SK-N-SH (cell line): ENCODE data around the gene GALNTL6. TPM values are rescaled to one million over a fixed set of nuclear protein-coding genes. Genes with fewer than 3 reads are reported as not detected.

ENCODE experiments used
- CTCF ChIA-PET: fragments of 300-600, 350-600 bp; formaldehyde crosslinking; extraction: SDS; loops from one replicate; lab custom pipeline; 2021; lab: Yijun Ruan, JAX
- POLR2A ChIA-PET: fragments of 350-600 bp; sonication (Branson Sonifier 250); formaldehyde crosslinking; extraction: SDS; loops from one replicate; lab custom pipeline; 2020; ENCODE audit warnings: antibody characterized with exemption, inconsistent platforms; lab: Yijun Ruan, JAX
- DNase-seq: peaks from one replicate; pipeline ENCODE4 v3.0.0; 2012
- H2AFZ ChIP-seq: fragments of 200-600 bp; sonication (generic); 2 replicates; pipeline ENCODE4 v1.8.1; 2016; ENCODE audit warnings: antibody characterized with exemption, mild to moderate bottlenecking, low read depth
- H3F3A ChIP-seq: fragments of 200-600 bp; sonication (generic); replicated peaks from 2 replicates; pipeline ENCODE3; 2016; ENCODE audit warnings: antibody characterized with exemption, mild to moderate bottlenecking; ENCODE audit not compliant: insufficient read depth
- H3K27ac ChIP-seq, 2 experiments: fragments of 200-500 bp in 1 of 2; fragments of 200-600 bp in 1 of 2; sonication (Bioruptor generic) in 1 of 2; sonication (generic), shearing (Covaris generic) in 1 of 2; 2 replicates each; pipeline versions ENCODE4 v1.5.1 to v1.6.1; 2014 to 2016; ENCODE audit warnings: low read depth in 2 of 2, inconsistent platforms in 1 of 2, low read length in 1 of 2, mild to moderate bottlenecking in 1 of 2, mixed read lengths in 1 of 2
- H3K27me3 ChIP-seq: fragments of 200-600 bp; sonication (generic), shearing (Covaris generic); 2 replicates; pipeline ENCODE4 v1.6.1; 2016; ENCODE audit warnings: mixed run types; ENCODE audit not compliant: insufficient read depth
- H3K36me3 ChIP-seq, 2 experiments: fragments of 200-500 bp in 1 of 2; fragments of 200-600 bp in 1 of 2; sonication (Bioruptor generic) in 1 of 2; sonication (generic) in 1 of 2; replicated peaks in 1 of 2; 2 replicates each; pipeline versions ENCODE3 to v1.5.1; 2014 to 2016; ENCODE audit warnings: low read length in 1 of 2, mild to moderate bottlenecking in 1 of 2; ENCODE audit not compliant: insufficient read depth in 2 of 2, control insufficient read depth in 1 of 2
- H3K4me1 ChIP-seq, 2 experiments: fragments of 200-500 bp in 1 of 2; fragments of 200-600 bp in 1 of 2; sonication (Bioruptor generic) in 1 of 2; sonication (generic), shearing (Covaris generic) in 1 of 2; 2 replicates each; pipeline versions ENCODE4 v1.5.1 to v1.6.1; 2014 to 2016; ENCODE audit warnings: low read depth in 1 of 2, low read length in 1 of 2, mixed run types in 1 of 2; ENCODE audit not compliant: insufficient read depth in 2 of 2, control insufficient read depth in 1 of 2
- H3K4me2 ChIP-seq: fragments of 200-600 bp; sonication (generic), shearing (Covaris generic); 2 replicates; pipeline ENCODE4 v1.6.1; 2017; ENCODE audit warnings: mixed run types
- H3K4me3 ChIP-seq, 2 experiments: fragments of 200-500 bp in 1 of 2; fragments of 200-600 bp in 1 of 2; sonication (Bioruptor generic) in 1 of 2; sonication (generic), shearing (Covaris generic) in 1 of 2; 2 replicates each; pipeline versions ENCODE4 v1.5.1 to v1.8.1; 2014 to 2016; ENCODE audit warnings: low read depth in 2 of 2, inconsistent platforms in 1 of 2, low read length in 1 of 2, mild to moderate bottlenecking in 1 of 2, mixed read lengths in 1 of 2, moderate library complexity in 1 of 2
- H3K79me2 ChIP-seq: fragments of 200-600 bp; sonication (generic); 2 replicates; pipeline ENCODE4 v1.8.1; 2017; ENCODE audit warnings: mild to moderate bottlenecking; ENCODE audit not compliant: insufficient read depth
- H3K9ac ChIP-seq: fragments of 200-600 bp; sonication (generic); 2 replicates; pipeline ENCODE4 v1.6.1; 2017; ENCODE audit warnings: mixed run types
- H3K9me2 ChIP-seq: fragments of 200-600 bp; sonication (generic); 2 replicates; pipeline ENCODE4 v1.6.1; 2017; ENCODE audit warnings: mixed run types
- H3K9me3 ChIP-seq: fragments of 200-600 bp; sonication (generic); 2 replicates; pipeline ENCODE4 v1.6.1; 2017; ENCODE audit warnings: mixed run types, mild to moderate bottlenecking, moderate library complexity
- H4K20me1 ChIP-seq: fragments of 200-600 bp; sonication (generic); 2 replicates; pipeline ENCODE4 v1.6.1; 2017; ENCODE audit warnings: mild to moderate bottlenecking, mixed run types; ENCODE audit not compliant: insufficient read depth
- CHD2 ChIP-seq: fragments of 150-350 bp; IDR thresholded peaks from 2 replicates; pipeline ENCODE4 v1.6.1; 2018; ENCODE audit warnings: low read length; ENCODE audit not compliant: partially characterized antibody
- ELF1 ChIP-seq: IDR thresholded peaks from 2 replicates; pipeline ENCODE4 v1.4.0; 2012
- EZH2phosphoT487 ChIP-seq: fragments of 200-600 bp; sonication (generic); IDR thresholded peaks from 2 replicates; pipeline ENCODE4 v1.6.1; 2017; ENCODE audit warnings: low read depth, mixed run types, mild to moderate bottlenecking, antibody characterized with exemption, moderate library complexity, borderline replicate concordance
- FOXJ3 ChIP-seq: sonication (generic); formaldehyde crosslinking; IDR thresholded peaks from 2 replicates; pipeline ENCODE4 v1.5.1; 2020; ENCODE audit warnings: mild to moderate bottlenecking, missing genetic modification reagents
- FOXM1 ChIP-seq: IDR thresholded peaks from 2 replicates; pipeline ENCODE4 v1.4.0; 2012; ENCODE audit warnings: low read depth, mild to moderate bottlenecking
- GABPA ChIP-seq: IDR thresholded peaks from 2 replicates; pipeline ENCODE4 v1.4.0; 2012; ENCODE audit warnings: low read depth, mild to moderate bottlenecking
- MAX ChIP-seq: IDR thresholded peaks from 2 replicates; pipeline ENCODE4 v1.4.0; 2012; ENCODE audit warnings: low read depth
- MEF2A ChIP-seq: IDR thresholded peaks from 2 replicates; pipeline ENCODE4 v1.4.0; 2012; ENCODE audit warnings: low read depth, borderline replicate concordance
- NFIC ChIP-seq: IDR thresholded peaks from 2 replicates; pipeline ENCODE4 v1.4.0; 2012; ENCODE audit warnings: borderline replicate concordance
- POLR2AphosphoS5 ChIP-seq: IDR thresholded peaks from 2 replicates; pipeline ENCODE4 v1.6.1; 2012; ENCODE audit warnings: low read depth, low read length
- RAD21 ChIP-seq: IDR thresholded peaks from 2 replicates; pipeline ENCODE4 v1.6.1; 2012; ENCODE audit warnings: mild to moderate bottlenecking, low read length
- RCOR1 ChIP-seq: fragments of 150-350 bp; IDR thresholded peaks from 2 replicates; pipeline ENCODE4 v1.6.1; 2017; ENCODE audit warnings: antibody characterized with exemption, low read length
- SIN3A ChIP-seq: IDR thresholded peaks from 2 replicates; pipeline ENCODE4 v1.6.1; 2012; ENCODE audit warnings: low read depth, mild to moderate bottlenecking, low read length, moderate library complexity, borderline replicate concordance
- SMC3 ChIP-seq: IDR thresholded peaks from 2 replicates; pipeline ENCODE4 v1.6.1; 2012; ENCODE audit warnings: low read depth, low read length, improper control_type of control experiment
- TAF1 ChIP-seq: IDR thresholded peaks from 2 replicates; pipeline ENCODE4 v1.6.1; 2012; ENCODE audit warnings: low read depth, mild to moderate bottlenecking, low read length, moderate library complexity, borderline replicate concordance
- USF1 ChIP-seq: IDR thresholded peaks from 2 replicates; pipeline ENCODE4 v1.4.0; 2012; ENCODE audit warnings: low read depth, borderline replicate concordance
- YY1 ChIP-seq: IDR thresholded peaks from 2 replicates; pipeline ENCODE4 v1.4.0; 2012; ENCODE audit warnings: low read depth, mild to moderate bottlenecking
- WGBS: methylation state at CpG from one replicate; pipeline ENCODE4 v1.1.6; 2017; ENCODE audit warnings: low lambda C conversion rate; 5-methylcytosine and 5-hydroxymethylcytosine counted together
- polyA plus RNA-seq, 3 experiments: library from polyadenylated mRNA; depleted of rRNA; stranded (reverse); fragments of >200 nt; gene quantifications; 2 replicates each; pipeline ENCODE4 v1.2.3, GENCODE V29; 2012
- TF ChIP-seq, protein P1 (sequence below): fragments of 150-350 bp; IDR thresholded peaks from 2 replicates; pipeline ENCODE4 v1.6.1; 2017; ENCODE audit warnings: antibody characterized with exemption, low read length, low read depth, borderline replicate concordance

The GALNTL6 gene
- polyA plus RNA-seq, 1 of the 3 experiments (the other 2 are of a cell fraction) = 0.07 TPM

DNA sequence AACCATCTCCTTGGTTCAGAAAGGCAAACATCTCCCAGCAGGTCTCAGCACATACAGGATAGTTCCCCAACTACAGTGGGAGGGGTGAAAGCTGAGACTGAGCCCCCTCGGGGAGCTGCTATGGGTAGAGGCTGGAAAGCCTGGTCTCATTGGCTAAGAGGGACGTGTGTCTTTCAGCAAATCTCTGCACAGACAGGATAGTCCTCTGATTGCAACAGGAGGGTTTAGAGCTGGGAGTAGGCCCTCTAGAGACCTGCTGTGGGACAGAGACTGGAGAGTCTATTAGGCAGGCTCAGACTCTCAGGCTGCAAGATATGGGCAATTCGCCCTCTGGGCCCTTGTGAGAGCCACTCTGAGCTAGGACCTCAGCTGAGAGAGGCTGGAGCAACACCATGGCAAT is 1083.8 kb downstream of the GALNTL6 start:
- no peak overlapping the region for H3K27ac ChIP-seq
- H2AFZ ChIP-seq = no peak overlapping the region
- H3F3A ChIP-seq = no peaks in the 10 kb centered on the region
- POLR2A ChIA-PET = no interaction called here
- no peak overlapping the region for H3K4me3 ChIP-seq
- CTCF ChIA-PET = interaction anchor here (0.6 kb wide), 1 partner anchor 1257 kb away, joined by 3 read pairs; no protein-coding TSS in a partner anchor
- 22% methylated on average over 1 of the region's 3 CpGs for WGBS
- no peaks in the 10 kb centered on the region for H3K9me2 ChIP-seq
- no peaks in the 10 kb centered on the region for H4K20me1 ChIP-seq
- DNase-seq = no peak
- H3K4me2 ChIP-seq = no peak overlapping the region
- H3K9me3 ChIP-seq = no peaks in the 10 kb centered on the region
- no peaks in the 10 kb centered on the region; a peak in 1 of 4 replicates for H3K4me1 ChIP-seq
- H3K79me2 ChIP-seq = no peaks in the 10 kb centered on the region
- H3K36me3 ChIP-seq = no peaks in the 10 kb centered on the region
- no peaks in the 10 kb centered on the region for H3K27me3 ChIP-seq
- H3K9ac ChIP-seq = no peak overlapping the region
- TF ChIP-seq GABPA (no peak), USF1 (no peak), FOXJ3 (CRISPR knock-in tag) (no peak), TAF1 (no peak), RAD21 (no peak), MEF2A (no peak), CHD2 (no peak), NFIC (no peak)

GRCh38 chr4:172898715-172899114 is 1085.5 kb downstream of the GALNTL6 start:
- no peak for TF ChIP-seq RCOR1
- no peak for TF ChIP-seq USF1
- no peak for TF ChIP-seq MEF2A
- no peak for TF ChIP-seq SIN3A
- TF ChIP-seq FOXM1 = no peak
- TF ChIP-seq MAX = no peak
- no peak for TF ChIP-seq ELF1
- no peak for TF ChIP-seq EZH2phosphoT487
- no peak for TF ChIP-seq SMC3
- no peak for TF ChIP-seq POLR2AphosphoS5
- TF ChIP-seq, protein P1, sequence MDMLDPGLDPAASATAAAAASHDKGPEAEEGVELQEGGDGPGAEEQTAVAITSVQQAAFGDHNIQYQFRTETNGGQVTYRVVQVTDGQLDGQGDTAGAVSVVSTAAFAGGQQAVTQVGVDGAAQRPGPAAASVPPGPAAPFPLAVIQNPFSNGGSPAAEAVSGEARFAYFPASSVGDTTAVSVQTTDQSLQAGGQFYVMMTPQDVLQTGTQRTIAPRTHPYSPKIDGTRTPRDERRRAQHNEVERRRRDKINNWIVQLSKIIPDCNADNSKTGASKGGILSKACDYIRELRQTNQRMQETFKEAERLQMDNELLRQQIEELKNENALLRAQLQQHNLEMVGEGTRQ = no peak
- TF ChIP-seq FOXJ3 (CRISPR knock-in tag) = no peak
- no peak for TF ChIP-seq YY1
- no peak overlapping the region for H3K4me3 ChIP-seq
- no peak overlapping the region for H3K9ac ChIP-seq
- H3K36me3 ChIP-seq = no peaks in the 10 kb centered on the region
- 48% methylated on average over 2 of the region's 2 CpGs for WGBS
- H2AFZ ChIP-seq = no peak overlapping the region
- CTCF ChIA-PET = no interaction called here
- no peak overlapping the region for H3K4me2 ChIP-seq
- no peaks in the 10 kb centered on the region for H3K79me2 ChIP-seq
- no peaks in the 10 kb centered on the region for H3K9me2 ChIP-seq
- POLR2A ChIA-PET = no interaction called here
- H3K27me3 ChIP-seq = no peaks in the 10 kb centered on the region
- H3K4me1 ChIP-seq = no peaks in the 10 kb centered on the region; a peak in 1 of 4 replicates
- H3K27ac ChIP-seq = no peak overlapping the region
- DNase-seq = no peak
- H3K9me3 ChIP-seq = no peaks in the 10 kb centered on the region
- no peaks in the 10 kb centered on the region for H4K20me1 ChIP-seq
- no peaks in the 10 kb centered on the region for H3F3A ChIP-seq
